SK-N-SH treated with all-trans-retinoic acid at 6 μM for 48 hours (cell line): ENCODE results near the gene SPRED3.
"Not testable (repeated sequence)": the region's sequence is repeated elsewhere in the genome, so short reads cannot be mapped to it uniquely, and the experiment has no call there.

ENCODE experiments used
- CSDC2 ChIP-seq: fragments of 250-450 bp; sonication (Bioruptor Pico); IDR thresholded peaks from 2 replicates; pipeline ENCODE4 v1.5.0; 2020; ENCODE audit warnings: mild to moderate bottlenecking, moderate library complexity
- CSRNP3 ChIP-seq: fragments of 250-450 bp; sonication (Bioruptor Pico); IDR thresholded peaks from 2 replicates; pipeline ENCODE4 v1.5.1; 2021; ENCODE audit warnings: mild to moderate bottlenecking, moderate library complexity
- PATZ1 ChIP-seq: fragments of 250-450 bp; sonication (Bioruptor Pico); IDR thresholded peaks from 2 replicates; pipeline ENCODE4 v1.8.0; 2020; ENCODE audit warnings: mild to moderate bottlenecking, moderate library complexity, borderline replicate concordance
- RARB ChIP-seq: fragments of 250-450 bp; sonication (Bioruptor Pico); IDR thresholded peaks from 2 replicates; pipeline ENCODE4 v1.8.0; 2021; ENCODE audit warnings: mild to moderate bottlenecking, moderate library complexity
- TSHZ2 ChIP-seq: fragments of 250-450 bp; sonication (Bioruptor Pico); IDR thresholded peaks from 2 replicates; pipeline ENCODE4 v1.5.0; 2020; ENCODE audit warnings: mild to moderate bottlenecking, moderate library complexity

- not testable (repeated sequence) for TF ChIP-seq RARB; CSRNP3 (CRISPR knock-in tag); CSDC2; TSHZ2 (CRISPR knock-in tag); PATZ1
Measured at GRCh38 chr19:38411898-38412297, 23.4 kb downstream of the SPRED3 start.
